ENCODE measurements around the gene PFKFB4.

DNA sequence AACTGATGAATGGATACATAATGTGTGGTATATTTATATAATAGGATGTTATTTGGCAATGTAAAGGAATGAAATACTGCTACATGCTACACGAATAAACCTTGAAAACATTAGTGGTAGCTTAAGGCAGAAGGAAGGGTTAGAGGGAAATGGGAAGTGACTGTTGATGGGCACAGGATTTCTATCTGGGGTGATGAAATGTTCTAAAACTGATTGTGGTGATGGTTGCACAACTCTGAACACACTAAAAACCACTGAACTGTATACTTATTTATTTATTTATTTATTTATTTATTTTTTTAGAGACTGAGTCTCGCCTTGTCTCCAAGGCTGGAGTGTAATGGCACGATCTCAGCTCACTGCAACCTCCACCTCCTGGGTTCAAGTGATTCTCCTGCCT, 27.8 kb downstream of the PFKFB4 start:
- TF ChIP-seq, protein P1, sequence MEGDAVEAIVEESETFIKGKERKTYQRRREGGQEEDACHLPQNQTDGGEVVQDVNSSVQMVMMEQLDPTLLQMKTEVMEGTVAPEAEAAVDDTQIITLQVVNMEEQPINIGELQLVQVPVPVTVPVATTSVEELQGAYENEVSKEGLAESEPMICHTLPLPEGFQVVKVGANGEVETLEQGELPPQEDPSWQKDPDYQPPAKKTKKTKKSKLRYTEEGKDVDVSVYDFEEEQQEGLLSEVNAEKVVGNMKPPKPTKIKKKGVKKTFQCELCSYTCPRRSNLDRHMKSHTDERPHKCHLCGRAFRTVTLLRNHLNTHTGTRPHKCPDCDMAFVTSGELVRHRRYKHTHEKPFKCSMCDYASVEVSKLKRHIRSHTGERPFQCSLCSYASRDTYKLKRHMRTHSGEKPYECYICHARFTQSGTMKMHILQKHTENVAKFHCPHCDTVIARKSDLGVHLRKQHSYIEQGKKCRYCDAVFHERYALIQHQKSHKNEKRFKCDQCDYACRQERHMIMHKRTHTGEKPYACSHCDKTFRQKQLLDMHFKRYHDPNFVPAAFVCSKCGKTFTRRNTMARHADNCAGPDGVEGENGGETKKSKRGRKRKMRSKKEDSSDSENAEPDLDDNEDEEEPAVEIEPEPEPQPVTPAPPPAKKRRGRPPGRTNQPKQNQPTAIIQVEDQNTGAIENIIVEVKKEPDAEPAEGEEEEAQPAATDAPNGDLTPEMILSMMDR (conservative IDR thresholded peaks at IDR 0.05; ENCODE audit: low read depth in 2 of 2), result no peak
- TF ChIP-seq POLR2AphosphoS5 (IDR thresholded peaks at IDR 0.05; ENCODE audit: low read depth) (no peak), STAT1 (IDR thresholded peaks at IDR 0.05; ENCODE audit: unreplicated experiment) (no peak), CREB1 (CRISPR knock-in tag; IDR thresholded peaks at IDR 0.05; ENCODE audit: low read depth) (no peak)
- TF ChIP-seq, protein P2, sequence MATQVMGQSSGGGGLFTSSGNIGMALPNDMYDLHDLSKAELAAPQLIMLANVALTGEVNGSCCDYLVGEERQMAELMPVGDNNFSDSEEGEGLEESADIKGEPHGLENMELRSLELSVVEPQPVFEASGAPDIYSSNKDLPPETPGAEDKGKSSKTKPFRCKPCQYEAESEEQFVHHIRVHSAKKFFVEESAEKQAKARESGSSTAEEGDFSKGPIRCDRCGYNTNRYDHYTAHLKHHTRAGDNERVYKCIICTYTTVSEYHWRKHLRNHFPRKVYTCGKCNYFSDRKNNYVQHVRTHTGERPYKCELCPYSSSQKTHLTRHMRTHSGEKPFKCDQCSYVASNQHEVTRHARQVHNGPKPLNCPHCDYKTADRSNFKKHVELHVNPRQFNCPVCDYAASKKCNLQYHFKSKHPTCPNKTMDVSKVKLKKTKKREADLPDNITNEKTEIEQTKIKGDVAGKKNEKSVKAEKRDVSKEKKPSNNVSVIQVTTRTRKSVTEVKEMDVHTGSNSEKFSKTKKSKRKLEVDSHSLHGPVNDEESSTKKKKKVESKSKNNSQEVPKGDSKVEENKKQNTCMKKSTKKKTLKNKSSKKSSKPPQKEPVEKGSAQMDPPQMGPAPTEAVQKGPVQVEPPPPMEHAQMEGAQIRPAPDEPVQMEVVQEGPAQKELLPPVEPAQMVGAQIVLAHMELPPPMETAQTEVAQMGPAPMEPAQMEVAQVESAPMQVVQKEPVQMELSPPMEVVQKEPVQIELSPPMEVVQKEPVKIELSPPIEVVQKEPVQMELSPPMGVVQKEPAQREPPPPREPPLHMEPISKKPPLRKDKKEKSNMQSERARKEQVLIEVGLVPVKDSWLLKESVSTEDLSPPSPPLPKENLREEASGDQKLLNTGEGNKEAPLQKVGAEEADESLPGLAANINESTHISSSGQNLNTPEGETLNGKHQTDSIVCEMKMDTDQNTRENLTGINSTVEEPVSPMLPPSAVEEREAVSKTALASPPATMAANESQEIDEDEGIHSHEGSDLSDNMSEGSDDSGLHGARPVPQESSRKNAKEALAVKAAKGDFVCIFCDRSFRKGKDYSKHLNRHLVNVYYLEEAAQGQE (IDR thresholded peaks at IDR 0.05; ENCODE audit: unreplicated experiment), result no peak
